Measurements from ENCODE around the gene SPATA7.

Gene SPATA7

GRCh38 chr14:88385212-88386101 lies at the start of gene SPATA7:
TSS of gene SPATA7 (plus strand) at chr14:88385657. CDS start at chr14:88385819, 162 bp downstream.
- Histone ChIP-seq H3K27me3 (ENCODE audit: control insufficient read depth, insufficient read depth, low read length) (no peaks in the 10 kb centered on the region), H3K4me1 (ENCODE audit: control insufficient read depth, insufficient read depth, low read length) (peaks cover 3% of the 10 kb centered on the region), H3K36me3 (ENCODE audit: control insufficient read depth, insufficient read depth, low read length) (no peaks in the 10 kb centered on the region), H3K27ac (ENCODE audit: low read depth, low read length) (peak within 1 kb of the TSS; percentile 75), H3K9ac (ENCODE audit: low read length) (peak within 1 kb of the TSS; percentile 46), H3K4me3 (ENCODE audit: low read length) (peak within 1 kb of the TSS; percentile 96)

- Histone ChIP-seq H3K27me3 (ENCODE audit: control insufficient read depth, insufficient read depth, low read length) (no peaks in the 10 kb centered on the region), H3K4me3 (ENCODE audit: low read length) (no peak overlapping the region), H3K36me3 (ENCODE audit: control insufficient read depth, insufficient read depth, low read length) (no peaks in the 10 kb centered on the region), H3K9ac (ENCODE audit: low read length) (no peak overlapping the region), H3K4me1 (ENCODE audit: control insufficient read depth, insufficient read depth, low read length) (no peaks in the 10 kb centered on the region), H3K27ac (ENCODE audit: low read depth, low read length) (no peak overlapping the region)
Measured at GRCh38 chr14:88340357-88340756, 45.1 kb upstream of the SPATA7 start.

GRCh38 chr14:88342980-88343379 lies 42.5 kb upstream of the SPATA7 start:
- H3K36me3 ChIP-seq (ENCODE audit: control insufficient read depth, insufficient read depth, low read length), result no peaks in the 10 kb centered on the region
- no peaks in the 10 kb centered on the region for H3K27me3 ChIP-seq (ENCODE audit: control insufficient read depth, insufficient read depth, low read length)
- H3K4me3 ChIP-seq (ENCODE audit: low read length), result no peak overlapping the region
- H3K27ac ChIP-seq (ENCODE audit: low read depth, low read length), result no peak overlapping the region
- H3K4me1 ChIP-seq (ENCODE audit: control insufficient read depth, insufficient read depth, low read length), result no peaks in the 10 kb centered on the region
- H3K9ac ChIP-seq (ENCODE audit: low read length), result no peak overlapping the region

- Histone ChIP-seq H3K4me3 (ENCODE audit: low read length) (no peak overlapping the region), H3K27me3 (ENCODE audit: control insufficient read depth, insufficient read depth, low read length) (no peaks in the 10 kb centered on the region), H3K36me3 (ENCODE audit: control insufficient read depth, insufficient read depth, low read length) (no peaks in the 10 kb centered on the region), H3K27ac (ENCODE audit: low read depth, low read length) (no peak overlapping the region), H3K4me1 (ENCODE audit: control insufficient read depth, insufficient read depth, low read length) (no peaks in the 10 kb centered on the region), H3K9ac (ENCODE audit: low read length) (no peak overlapping the region)
Measured at GRCh38 chr14:88346048-88346639, 39.3 kb upstream of the SPATA7 start.

- no peak overlapping the region for H3K27ac ChIP-seq (ENCODE audit: low read depth, low read length)
- no peaks in the 10 kb centered on the region for H3K27me3 ChIP-seq (ENCODE audit: control insufficient read depth, insufficient read depth, low read length)
- no peak overlapping the region for H3K4me3 ChIP-seq (ENCODE audit: low read length)
- H3K36me3 ChIP-seq (ENCODE audit: control insufficient read depth, insufficient read depth, low read length), result no peaks in the 10 kb centered on the region
- H3K9ac ChIP-seq (ENCODE audit: low read length), result no peak overlapping the region
- no peaks in the 10 kb centered on the region for H3K4me1 ChIP-seq (ENCODE audit: control insufficient read depth, insufficient read depth, low read length)
Measured at GRCh38 chr14:88348546-88348945, 36.9 kb upstream of the SPATA7 start.

GRCh38 chr14:88351966-88352691 lies 33.3 kb upstream of the SPATA7 start:
- no peak overlapping the region for H3K4me3 ChIP-seq (ENCODE audit: low read length)
- no peaks in the 10 kb centered on the region for H3K27me3 ChIP-seq (ENCODE audit: control insufficient read depth, insufficient read depth, low read length)
- H3K9ac ChIP-seq (ENCODE audit: low read length), result no peak overlapping the region
- no peaks in the 10 kb centered on the region for H3K36me3 ChIP-seq (ENCODE audit: control insufficient read depth, insufficient read depth, low read length)
- no peaks in the 10 kb centered on the region for H3K4me1 ChIP-seq (ENCODE audit: control insufficient read depth, insufficient read depth, low read length)
- no peak overlapping the region for H3K27ac ChIP-seq (ENCODE audit: low read depth, low read length)

GRCh38 chr14:88352698-88353097 lies 32.8 kb upstream of the SPATA7 start:
- no peaks in the 10 kb centered on the region for H3K27me3 ChIP-seq (ENCODE audit: control insufficient read depth, insufficient read depth, low read length)
- no peak overlapping the region for H3K4me3 ChIP-seq (ENCODE audit: low read length)
- no peak overlapping the region for H3K9ac ChIP-seq (ENCODE audit: low read length)
- H3K27ac ChIP-seq (ENCODE audit: low read depth, low read length), result no peak overlapping the region
- H3K36me3 ChIP-seq (ENCODE audit: control insufficient read depth, insufficient read depth, low read length), result no peaks in the 10 kb centered on the region
- no peaks in the 10 kb centered on the region for H3K4me1 ChIP-seq (ENCODE audit: control insufficient read depth, insufficient read depth, low read length)

- Histone ChIP-seq H3K27ac (ENCODE audit: low read depth, low read length) (no peak overlapping the region), H3K4me1 (ENCODE audit: control insufficient read depth, insufficient read depth, low read length) (no peaks in the 10 kb centered on the region), H3K36me3 (ENCODE audit: control insufficient read depth, insufficient read depth, low read length) (no peaks in the 10 kb centered on the region), H3K4me3 (ENCODE audit: low read length) (no peak overlapping the region), H3K27me3 (ENCODE audit: control insufficient read depth, insufficient read depth, low read length) (no peaks in the 10 kb centered on the region), H3K9ac (ENCODE audit: low read length) (no peak overlapping the region)
Measured at GRCh38 chr14:88354358-88354757, 31.1 kb upstream of the SPATA7 start.

GRCh38 chr14:88359500-88359899 lies 26.0 kb upstream of the SPATA7 start:
- H3K4me1 ChIP-seq (ENCODE audit: control insufficient read depth, insufficient read depth, low read length), result no peaks in the 10 kb centered on the region
- H3K9ac ChIP-seq (ENCODE audit: low read length), result no peak overlapping the region
- no peak overlapping the region for H3K4me3 ChIP-seq (ENCODE audit: low read length)
- H3K36me3 ChIP-seq (ENCODE audit: control insufficient read depth, insufficient read depth, low read length), result no peaks in the 10 kb centered on the region
- no peak overlapping the region for H3K27ac ChIP-seq (ENCODE audit: low read depth, low read length)
- no peaks in the 10 kb centered on the region for H3K27me3 ChIP-seq (ENCODE audit: control insufficient read depth, insufficient read depth, low read length)

- Histone ChIP-seq H3K27me3 (ENCODE audit: control insufficient read depth, insufficient read depth, low read length) (no peaks in the 10 kb centered on the region), H3K4me1 (ENCODE audit: control insufficient read depth, insufficient read depth, low read length) (no peaks in the 10 kb centered on the region), H3K9ac (ENCODE audit: low read length) (no peak overlapping the region), H3K36me3 (ENCODE audit: control insufficient read depth, insufficient read depth, low read length) (no peaks in the 10 kb centered on the region), H3K27ac (ENCODE audit: low read depth, low read length) (no peak overlapping the region), H3K4me3 (ENCODE audit: low read length) (no peak overlapping the region)
Measured at GRCh38 chr14:88363644-88364043, 21.8 kb upstream of the SPATA7 start.

GRCh38 chr14:88364710-88365413 lies 20.6 kb upstream of the SPATA7 start:
- no peaks in the 10 kb centered on the region for H3K27me3 ChIP-seq (ENCODE audit: control insufficient read depth, insufficient read depth, low read length)
- H3K9ac ChIP-seq (ENCODE audit: low read length), result no peak overlapping the region
- H3K4me1 ChIP-seq (ENCODE audit: control insufficient read depth, insufficient read depth, low read length), result no peaks in the 10 kb centered on the region
- no peaks in the 10 kb centered on the region for H3K36me3 ChIP-seq (ENCODE audit: control insufficient read depth, insufficient read depth, low read length)
- no peak overlapping the region for H3K4me3 ChIP-seq (ENCODE audit: low read length)
- H3K27ac ChIP-seq (ENCODE audit: low read depth, low read length), result no peak overlapping the region

- Histone ChIP-seq H3K9ac (ENCODE audit: low read length) (no peak overlapping the region), H3K4me1 (ENCODE audit: control insufficient read depth, insufficient read depth, low read length) (no peaks in the 10 kb centered on the region), H3K36me3 (ENCODE audit: control insufficient read depth, insufficient read depth, low read length) (no peaks in the 10 kb centered on the region), H3K27ac (ENCODE audit: low read depth, low read length) (no peak overlapping the region), H3K27me3 (ENCODE audit: control insufficient read depth, insufficient read depth, low read length) (no peaks in the 10 kb centered on the region), H3K4me3 (ENCODE audit: low read length) (no peak overlapping the region)
Measured at GRCh38 chr14:88369496-88369895, 16.0 kb upstream of the SPATA7 start.
